ENCODE measurements around the gene TFIP11.

TFIP11 gene

GRCh38 chr22:26446808-26447515 lies 65.3 kb downstream of the TFIP11 start:
- no peak for ATAC-seq

GRCh38 chr22:26445577-26446275 lies 66.5 kb downstream of the TFIP11 start:
- no peak for ATAC-seq

- ATAC-seq: no peak
Measured at GRCh38 chr22:26444777-26445176, 67.5 kb downstream of the TFIP11 start.

- no peak for ATAC-seq
Measured at GRCh38 chr22:26443901-26444690, 68.2 kb downstream of the TFIP11 start.

GRCh38 chr22:26442086-26442756 lies 70.1 kb downstream of the TFIP11 start:
- ATAC-seq: no peak

Measured in activated CD4-positive, CD25-positive, alpha-beta regulatory T cell treated with anti-CD3 and anti-CD28 coated beads, Interleukin-2, amount 50 U/mL, for 24 hours (primary cell).